Astrocyte of the spinal cord (primary cell): ENCODE measurements around the gene TUBB4A.

ENCODE experiments used
- DNase-seq: peaks from one replicate; pipeline ENCODE4 v3.0.0; 2011; ENCODE audit warnings: low read depth, low spot score
- H3K4me3 ChIP-seq: 2 replicates; pipeline ENCODE4 v1.5.1; 2011; ENCODE audit warnings: low read depth, mild to moderate bottlenecking, low read length, moderate library complexity
- in situ Hi-C: cut with HindIII; loops from 2 replicates; pipeline ENCODE4 v1.10.0; 2017; ENCODE audit warnings: low sequenced_read_pairs
- TF ChIP-seq, protein P1 (sequence below): IDR thresholded peaks from 2 replicates; pipeline ENCODE4 v1.5.1; 2012; ENCODE audit warnings: low read depth, mild to moderate bottlenecking, low read length, inconsistent platforms

TUBB4A gene

DNA sequence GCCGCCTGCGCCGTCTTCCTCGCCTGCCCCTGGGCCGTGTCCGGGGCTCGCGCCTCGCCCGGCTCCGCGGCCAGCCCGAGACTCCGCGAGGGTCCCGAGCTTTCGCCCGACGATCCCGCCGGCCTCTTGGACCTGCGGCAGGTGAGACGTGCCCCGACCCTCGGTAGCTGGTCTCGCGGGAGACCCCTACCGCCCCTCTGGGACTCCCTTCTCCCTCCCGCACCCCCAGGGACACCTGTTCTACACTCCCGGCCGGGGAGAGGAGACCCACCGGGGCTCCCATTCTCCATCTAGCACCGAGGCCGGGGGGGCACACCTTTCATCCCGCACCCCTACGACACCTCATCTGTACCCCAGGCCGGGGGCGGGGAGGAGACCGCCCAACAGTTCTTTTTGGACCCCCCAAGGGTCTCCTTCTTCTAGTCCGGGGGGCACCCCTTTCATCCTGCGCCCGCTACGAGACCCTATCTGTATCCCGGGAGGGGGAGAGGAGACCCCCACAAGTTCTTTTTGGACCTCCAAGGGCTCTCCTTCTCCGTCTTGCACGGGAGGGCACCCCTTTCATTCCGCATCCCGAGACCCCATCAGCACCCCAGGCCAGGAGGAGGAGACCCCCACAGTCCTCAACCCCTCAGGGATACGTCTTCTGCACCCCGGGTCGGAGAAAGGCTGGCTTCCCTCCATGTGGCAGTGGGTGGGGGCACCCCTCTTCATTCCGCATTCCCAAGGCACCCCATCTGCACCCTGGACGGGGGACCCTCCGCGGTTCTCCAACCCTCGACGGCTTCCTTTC, 29.2 kb upstream of the TUBB4A start:
- H3K4me3 ChIP-seq: peak overlapping the region; percentile 67
- in situ Hi-C loops: no loop called here
- DNase-seq: no peak
- TF ChIP-seq, protein P1, sequence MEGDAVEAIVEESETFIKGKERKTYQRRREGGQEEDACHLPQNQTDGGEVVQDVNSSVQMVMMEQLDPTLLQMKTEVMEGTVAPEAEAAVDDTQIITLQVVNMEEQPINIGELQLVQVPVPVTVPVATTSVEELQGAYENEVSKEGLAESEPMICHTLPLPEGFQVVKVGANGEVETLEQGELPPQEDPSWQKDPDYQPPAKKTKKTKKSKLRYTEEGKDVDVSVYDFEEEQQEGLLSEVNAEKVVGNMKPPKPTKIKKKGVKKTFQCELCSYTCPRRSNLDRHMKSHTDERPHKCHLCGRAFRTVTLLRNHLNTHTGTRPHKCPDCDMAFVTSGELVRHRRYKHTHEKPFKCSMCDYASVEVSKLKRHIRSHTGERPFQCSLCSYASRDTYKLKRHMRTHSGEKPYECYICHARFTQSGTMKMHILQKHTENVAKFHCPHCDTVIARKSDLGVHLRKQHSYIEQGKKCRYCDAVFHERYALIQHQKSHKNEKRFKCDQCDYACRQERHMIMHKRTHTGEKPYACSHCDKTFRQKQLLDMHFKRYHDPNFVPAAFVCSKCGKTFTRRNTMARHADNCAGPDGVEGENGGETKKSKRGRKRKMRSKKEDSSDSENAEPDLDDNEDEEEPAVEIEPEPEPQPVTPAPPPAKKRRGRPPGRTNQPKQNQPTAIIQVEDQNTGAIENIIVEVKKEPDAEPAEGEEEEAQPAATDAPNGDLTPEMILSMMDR: no peak

DNA sequence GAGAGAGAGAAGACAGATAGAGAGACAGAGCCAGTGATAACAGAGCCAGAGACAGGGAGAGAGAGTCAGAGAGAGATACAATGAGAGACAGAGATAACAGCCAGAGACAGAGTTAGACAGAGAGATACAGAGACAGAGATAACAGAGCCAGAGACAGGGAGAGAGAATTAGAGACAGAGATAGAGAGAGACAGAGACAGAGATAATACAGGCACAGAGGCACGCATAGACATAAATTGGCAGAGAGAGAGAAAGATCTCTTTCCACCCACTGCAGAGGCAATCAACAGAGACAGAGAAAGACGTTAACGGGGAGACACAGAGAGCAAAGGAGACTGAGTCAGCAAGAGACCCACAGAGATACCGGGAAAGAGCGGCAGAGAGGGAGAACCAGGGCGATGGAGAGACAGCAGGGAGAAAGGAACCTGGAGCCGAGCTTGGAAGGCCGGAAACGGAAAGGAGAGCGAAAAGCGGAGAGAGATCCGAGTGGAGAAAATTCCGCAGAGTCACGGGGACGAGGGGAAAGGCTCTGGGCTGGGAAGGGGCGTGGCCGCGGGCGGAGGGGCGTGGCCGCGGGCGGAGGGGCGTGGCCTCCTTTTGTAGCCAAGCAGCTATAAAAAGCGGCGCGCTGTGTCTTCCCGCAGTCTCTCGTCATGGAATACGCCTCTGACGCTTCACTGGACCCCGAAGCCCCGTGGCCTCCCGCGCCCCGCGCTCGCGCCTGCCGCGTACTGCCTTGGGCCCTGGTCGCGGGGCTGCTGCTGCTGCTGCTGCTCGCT, 28.5 kb upstream of the TUBB4A start, which contains the start of gene TNFSF9:
Gene TNFSF9 (plus strand): TSS at position 641 of the 777 bp plus-strand sequence. CDS start 11 bp downstream, at position 652.
- peak; percentile 80 for DNase-seq
- in situ Hi-C loops: no loop called here
- peak within 1 kb of the TSS; percentile 67 for H3K4me3 ChIP-seq
- TF ChIP-seq, protein P1: no peak

DNA sequence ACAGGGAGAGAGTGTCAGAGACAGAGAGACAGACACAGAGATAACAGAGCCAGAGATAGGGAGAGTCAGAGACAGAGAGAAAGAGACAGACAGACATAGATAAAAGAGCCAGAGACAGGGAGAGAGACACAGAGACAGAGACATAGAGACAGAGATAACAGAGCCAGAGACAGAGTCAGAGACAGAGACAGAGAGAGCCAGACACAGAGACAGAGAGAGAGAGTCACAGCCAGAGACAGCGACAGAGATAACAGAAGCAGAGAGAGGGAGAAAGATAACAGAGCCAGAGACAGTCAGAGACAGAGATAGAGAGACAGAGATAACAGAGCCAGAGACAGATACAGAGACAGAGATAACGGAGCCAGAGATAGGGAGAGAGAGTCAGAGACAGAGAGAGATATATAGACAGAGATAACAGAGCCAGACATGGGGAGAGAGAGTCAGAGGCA, 27.9 kb upstream of the TUBB4A start:
- in situ Hi-C loops: no loop called here
- H3K4me3 ChIP-seq: peak overlapping the region; percentile 67
- TF ChIP-seq, protein P1: no peak
- no peak for DNase-seq

DNA sequence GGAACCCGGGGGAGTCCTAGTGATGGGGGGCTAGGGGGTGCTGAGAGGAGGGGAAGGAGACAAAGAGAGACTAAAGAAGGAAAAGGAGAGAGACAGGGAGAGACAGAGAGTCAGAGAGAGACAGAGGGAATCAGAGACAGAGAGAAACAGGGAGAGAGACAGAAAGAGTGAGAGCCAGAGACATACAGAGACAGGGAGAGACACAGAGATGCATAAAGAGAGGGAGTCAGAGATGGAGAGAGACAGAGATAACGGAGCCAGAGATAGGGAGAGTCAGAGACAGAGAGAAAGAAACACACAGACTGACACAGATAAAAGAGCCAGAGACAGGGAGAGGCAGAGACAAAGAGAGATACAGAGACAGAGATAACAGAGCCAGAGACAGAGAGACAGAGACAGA, 27.2 kb upstream of the TUBB4A start:
- H3K4me3 ChIP-seq: no peak overlapping the region
- in situ Hi-C loops: no loop called here
- TF ChIP-seq, protein P1: no peak
- DNase-seq: no peak

DNA sequence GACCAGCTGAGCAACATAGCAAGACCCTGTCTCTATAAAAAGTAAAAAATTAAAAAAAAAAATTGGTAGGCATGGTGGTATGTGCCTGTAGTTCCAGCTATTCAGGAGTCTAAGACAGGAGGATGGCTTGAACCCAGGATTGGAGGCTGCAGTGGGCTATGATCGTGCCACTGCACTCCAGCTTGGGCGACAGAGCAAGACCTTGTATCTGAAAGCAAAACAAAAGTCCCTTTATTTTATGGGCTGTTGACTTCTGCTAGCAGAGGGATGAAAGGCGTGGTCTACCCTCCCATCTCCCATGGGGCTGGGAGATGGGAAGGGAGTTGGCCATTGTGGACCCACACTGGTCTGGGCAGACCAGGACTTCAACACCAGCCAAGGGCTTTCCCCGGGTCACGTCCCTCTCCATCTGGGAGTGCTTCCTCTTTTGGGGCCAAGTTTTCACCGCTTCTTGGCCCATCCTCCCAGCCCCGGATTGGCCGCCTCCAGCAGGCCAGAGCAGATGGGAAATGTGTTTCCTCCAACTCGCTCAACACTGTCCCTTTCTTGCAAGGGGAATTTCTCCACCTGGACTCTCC, 26.5 kb upstream of the TUBB4A start:
- TF ChIP-seq, protein P1: no peak
- in situ Hi-C loops: no loop called here
- no peak for DNase-seq
- no peak overlapping the region for H3K4me3 ChIP-seq

DNA sequence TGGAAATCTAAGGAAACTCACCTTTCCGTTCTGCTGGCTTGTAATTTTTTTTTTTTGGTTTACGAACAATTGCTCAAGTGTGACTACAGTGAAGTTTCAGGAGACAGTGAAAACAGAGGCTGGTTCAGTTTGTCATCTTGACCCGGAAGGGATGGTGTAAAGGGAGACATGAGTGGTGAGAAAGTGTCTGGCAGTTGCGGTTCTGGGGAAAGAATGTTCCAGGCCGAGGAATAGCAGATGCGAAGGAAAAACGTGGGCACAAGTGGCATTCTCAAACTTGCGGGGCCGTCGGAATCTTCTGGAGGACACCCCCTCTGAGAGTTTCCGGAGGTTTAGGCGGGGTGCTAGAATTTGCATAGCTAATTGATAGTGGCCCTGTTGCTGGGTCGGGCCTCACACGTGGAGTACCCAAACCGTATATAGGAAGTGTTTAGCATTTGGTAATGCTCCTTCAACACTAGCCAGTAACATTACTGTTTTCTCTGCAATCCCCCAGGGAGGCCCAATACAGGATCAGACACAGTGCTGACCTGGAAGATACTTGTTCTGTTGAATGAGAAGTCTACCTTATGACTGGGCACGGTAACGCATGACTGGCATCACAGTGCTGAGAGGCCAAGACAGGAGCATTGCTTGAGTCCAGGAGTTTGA, 25.9 kb upstream of the TUBB4A start:
- no peak for DNase-seq
- in situ Hi-C loops: no loop called here
- TF ChIP-seq, protein P1: no peak
- H3K4me3 ChIP-seq: no peak overlapping the region
